ENCODE data around the gene DHRS4. TPM values are rescaled to one million over a fixed set of nuclear protein-coding genes. Genes with fewer than 3 reads are reported as not detected.

The DHRS4 gene
- total and polyA plus RNA-seq, 9 of the 15 experiments (the other 6 are each of a cell fraction or from before 2014, with no cell fraction given), result 0.51 to 35.9 (median 10.1) TPM

GRCh38 chr14:23933108-23933741 lies 20.3 kb upstream of the DHRS4 start (continued):
- TF ChIP-seq CREB3 (tag; conservative IDR thresholded peaks at IDR 0.05; ENCODE audit: low read depth), result no peak
- TF ChIP-seq MAFG (tag; conservative IDR thresholded peaks at IDR 0.05), result peak; percentile 47; the same call in 1 of the 2 replicates
- no peak for TF ChIP-seq JUN (IDR thresholded peaks at IDR 0.05; ENCODE audit: borderline replicate concordance, low read depth, low read length)
- no peak for TF ChIP-seq JUN (CRISPR knock-in tag; IDR thresholded peaks at IDR 0.05; ENCODE audit: borderline replicate concordance)
- no peak for TF ChIP-seq CSDE1 (IDR thresholded peaks at IDR 0.05)
- TF ChIP-seq VEZF1 (CRISPR knock-in tag; IDR thresholded peaks at IDR 0.05), result 0 out of 2 replicates have a peak, but pooled peaks have one; percentile 6
- TF ChIP-seq, protein P1, sequence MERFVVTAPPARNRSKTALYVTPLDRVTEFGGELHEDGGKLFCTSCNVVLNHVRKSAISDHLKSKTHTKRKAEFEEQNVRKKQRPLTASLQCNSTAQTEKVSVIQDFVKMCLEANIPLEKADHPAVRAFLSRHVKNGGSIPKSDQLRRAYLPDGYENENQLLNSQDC (CRISPR knock-in tag; IDR thresholded peaks at IDR 0.05), result no peak
- TF ChIP-seq, protein P2, sequence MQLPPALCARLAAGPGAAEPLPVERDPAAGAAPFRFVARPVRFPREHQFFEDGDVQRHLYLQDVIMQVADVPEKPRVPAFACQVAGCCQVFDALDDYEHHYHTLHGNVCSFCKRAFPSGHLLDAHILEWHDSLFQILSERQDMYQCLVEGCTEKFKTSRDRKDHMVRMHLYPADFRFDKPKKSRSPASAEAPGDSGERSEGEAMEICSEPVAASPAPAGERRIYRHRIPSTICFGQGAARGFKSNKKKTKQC (CRISPR knock-in tag; IDR thresholded peaks at IDR 0.05), result no peak
- no peak for TF ChIP-seq TRIM24 (IDR thresholded peaks at IDR 0.05)
- no peak for TF ChIP-seq ZNF41 (CRISPR knock-in tag; conservative IDR thresholded peaks at IDR 0.05)
- no peak for TF ChIP-seq ETV6 (IDR thresholded peaks at IDR 0.05; ENCODE audit: borderline replicate concordance in 1 of 2, low read depth in 2 of 2, low read length in 1 of 2)
- no peak for TF ChIP-seq ETV6 (CRISPR knock-in tag; IDR thresholded peaks at IDR 0.05; ENCODE audit: borderline replicate concordance)
- no peak for TF ChIP-seq HNRNPLL (IDR thresholded peaks at IDR 0.05; ENCODE audit: low read depth, low read length, poor library complexity, severe bottlenecking)
- 0 out of 2 replicates have a peak, but pooled peaks have one; percentile 4 for TF ChIP-seq L3MBTL2 (IDR thresholded peaks at IDR 0.05)
- peak; percentile 72 for TF ChIP-seq ZNF316 (IDR thresholded peaks at IDR 0.05)
- TF ChIP-seq ZNF274 (IDR thresholded peaks at IDR 0.05; ENCODE audit: borderline replicate concordance, low read depth, low read length), result no peak
- TF ChIP-seq DPF2 (IDR thresholded peaks at IDR 0.05), result no peak
- no peak for TF ChIP-seq NRF1 (conservative IDR thresholded peaks at IDR 0.05 in 1 of 2, IDR thresholded peaks at IDR 0.05 in 1 of 2)
- TF ChIP-seq CREBBP (IDR thresholded peaks at IDR 0.05; ENCODE audit: low read depth, low read length), result no peak
- TF ChIP-seq ZNF184 (CRISPR knock-in tag; IDR thresholded peaks at IDR 0.05), result no peak
- no peak for TF ChIP-seq ZFX (CRISPR knock-in tag; IDR thresholded peaks at IDR 0.05)
- TF ChIP-seq C11orf30 (IDR thresholded peaks at IDR 0.05; ENCODE audit: low read depth), result peak; percentile 51; the same call in 1 of the 2 replicates
- TF ChIP-seq LCOR (CRISPR knock-in tag; IDR thresholded peaks at IDR 0.05), result no peak
- TF ChIP-seq ZNF23 (CRISPR knock-in tag; IDR thresholded peaks at IDR 0.05), result no peak
- no peak for TF ChIP-seq TCF7 (IDR thresholded peaks at IDR 0.05; ENCODE audit: borderline replicate concordance)
- no peak for TF ChIP-seq HCFC1 (IDR thresholded peaks at IDR 0.05; ENCODE audit: low read depth, low read length)
- TF ChIP-seq EHMT2 (IDR thresholded peaks at IDR 0.05), result no peak
- TF ChIP-seq CTBP1 (IDR thresholded peaks at IDR 0.05; ENCODE audit: borderline replicate concordance), result no peak
- no peak for TF ChIP-seq POLR2B (IDR thresholded peaks at IDR 0.05; ENCODE audit: low read depth, partially characterized antibody)
- no peak for TF ChIP-seq SMAD4 (CRISPR knock-in tag; conservative IDR thresholded peaks at IDR 0.05)
